AG08396 (cell line): Measurements from ENCODE around the gene ALS2CL.

ENCODE experiments used
- DNase-seq: peaks from one replicate; pipeline ENCODE4 v3.0.0; 2012; ENCODE audit warnings: low spot score, mixed read lengths

The ALS2CL gene

GRCh38 chr3:46678280-46678679 lies 15.2 kb downstream of the ALS2CL start:
- no peak for DNase-seq

GRCh38 chr3:46677411-46677726 lies 16.1 kb downstream of the ALS2CL start:
- peak; percentile 60 for DNase-seq

- no peak for DNase-seq
Measured at GRCh38 chr3:46676601-46677410, 16.7 kb downstream of the ALS2CL start.

GRCh38 chr3:46675843-46676567 lies 17.5 kb downstream of the ALS2CL start:
- peak; percentile 66 for DNase-seq

GRCh38 chr3:46675426-46675825 lies 18.1 kb downstream of the ALS2CL start:
- no peak for DNase-seq

GRCh38 chr3:46674031-46674845 lies 19.2 kb downstream of the ALS2CL start:
- no peak for DNase-seq

- DNase-seq = no peak
Measured at GRCh38 chr3:46673151-46674030, 20.1 kb downstream of the ALS2CL start.

- DNase-seq = no peak
Measured at GRCh38 chr3:46672349-46672695, 21.2 kb downstream of the ALS2CL start.

- no peak for DNase-seq
Measured at GRCh38 chr3:46671541-46672348, 21.7 kb downstream of the ALS2CL start.

GRCh38 chr3:46670891-46671427 lies 22.5 kb downstream of the ALS2CL start:
- peak; percentile 3 for DNase-seq

- DNase-seq = no peak
Measured at GRCh38 chr3:46670000-46670890, 23.2 kb downstream of the ALS2CL start.

GRCh38 chr3:46669191-46669999 lies 24.1 kb downstream of the ALS2CL start:
- DNase-seq = peak; percentile 4

GRCh38 chr3:46668591-46668990 lies 24.9 kb downstream of the ALS2CL start:
- peak; percentile 3 for DNase-seq

GRCh38 chr3:46668116-46668515 lies 25.4 kb downstream of the ALS2CL start:
- DNase-seq = no peak

GRCh38 chr3:46667657-46668056 lies 25.8 kb downstream of the ALS2CL start:
- DNase-seq = no peak

- DNase-seq = peak; percentile 4
Measured at GRCh38 chr3:46667061-46667621, 26.3 kb downstream of the ALS2CL start.

GRCh38 chr3:46666453-46666845 lies 27.0 kb downstream of the ALS2CL start:
- peak; percentile 5 for DNase-seq

- DNase-seq = no peak
Measured at GRCh38 chr3:46665763-46666452, 27.6 kb downstream of the ALS2CL start.
